ENCODE results near the gene XYLT1.

Gene XYLT1

GRCh38 chr16:17497648-17498047 lies 26.9 kb upstream of the XYLT1 start:
- TF ChIP-seq FOXM1 (IDR thresholded peaks at IDR 0.05; ENCODE audit: borderline replicate concordance, low read depth) (no peak), ZBTB7A (IDR thresholded peaks at IDR 0.05; ENCODE audit: low read depth) (no peak), CEBPB (IDR thresholded peaks at IDR 0.05) (no peak), EGR1 (IDR thresholded peaks at IDR 0.05) (no peak), TAF1 (IDR thresholded peaks at IDR 0.05; ENCODE audit: low read depth) (no peak), TCF12 (IDR thresholded peaks at IDR 0.05; ENCODE audit: low read depth) (no peak), TEAD4 (IDR thresholded peaks at IDR 0.05) (no peak), MAX (IDR thresholded peaks at IDR 0.05) (no peak), RAD21 (IDR thresholded peaks at IDR 0.05; ENCODE audit: low read depth) (no peak), NFIC (IDR thresholded peaks at IDR 0.05) (no peak), EP300 (IDR thresholded peaks at IDR 0.05; ENCODE audit: borderline replicate concordance) (no peak), CREB1 (IDR thresholded peaks at IDR 0.05; ENCODE audit: low read depth) (no peak), YY1 (IDR thresholded peaks at IDR 0.05; ENCODE audit: low read depth) (no peak)
- TF ChIP-seq, protein P1, sequence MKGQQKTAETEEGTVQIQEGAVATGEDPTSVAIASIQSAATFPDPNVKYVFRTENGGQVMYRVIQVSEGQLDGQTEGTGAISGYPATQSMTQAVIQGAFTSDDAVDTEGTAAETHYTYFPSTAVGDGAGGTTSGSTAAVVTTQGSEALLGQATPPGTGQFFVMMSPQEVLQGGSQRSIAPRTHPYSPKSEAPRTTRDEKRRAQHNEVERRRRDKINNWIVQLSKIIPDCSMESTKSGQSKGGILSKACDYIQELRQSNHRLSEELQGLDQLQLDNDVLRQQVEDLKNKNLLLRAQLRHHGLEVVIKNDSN (IDR thresholded peaks at IDR 0.05): no peak
- TF ChIP-seq, protein P2, sequence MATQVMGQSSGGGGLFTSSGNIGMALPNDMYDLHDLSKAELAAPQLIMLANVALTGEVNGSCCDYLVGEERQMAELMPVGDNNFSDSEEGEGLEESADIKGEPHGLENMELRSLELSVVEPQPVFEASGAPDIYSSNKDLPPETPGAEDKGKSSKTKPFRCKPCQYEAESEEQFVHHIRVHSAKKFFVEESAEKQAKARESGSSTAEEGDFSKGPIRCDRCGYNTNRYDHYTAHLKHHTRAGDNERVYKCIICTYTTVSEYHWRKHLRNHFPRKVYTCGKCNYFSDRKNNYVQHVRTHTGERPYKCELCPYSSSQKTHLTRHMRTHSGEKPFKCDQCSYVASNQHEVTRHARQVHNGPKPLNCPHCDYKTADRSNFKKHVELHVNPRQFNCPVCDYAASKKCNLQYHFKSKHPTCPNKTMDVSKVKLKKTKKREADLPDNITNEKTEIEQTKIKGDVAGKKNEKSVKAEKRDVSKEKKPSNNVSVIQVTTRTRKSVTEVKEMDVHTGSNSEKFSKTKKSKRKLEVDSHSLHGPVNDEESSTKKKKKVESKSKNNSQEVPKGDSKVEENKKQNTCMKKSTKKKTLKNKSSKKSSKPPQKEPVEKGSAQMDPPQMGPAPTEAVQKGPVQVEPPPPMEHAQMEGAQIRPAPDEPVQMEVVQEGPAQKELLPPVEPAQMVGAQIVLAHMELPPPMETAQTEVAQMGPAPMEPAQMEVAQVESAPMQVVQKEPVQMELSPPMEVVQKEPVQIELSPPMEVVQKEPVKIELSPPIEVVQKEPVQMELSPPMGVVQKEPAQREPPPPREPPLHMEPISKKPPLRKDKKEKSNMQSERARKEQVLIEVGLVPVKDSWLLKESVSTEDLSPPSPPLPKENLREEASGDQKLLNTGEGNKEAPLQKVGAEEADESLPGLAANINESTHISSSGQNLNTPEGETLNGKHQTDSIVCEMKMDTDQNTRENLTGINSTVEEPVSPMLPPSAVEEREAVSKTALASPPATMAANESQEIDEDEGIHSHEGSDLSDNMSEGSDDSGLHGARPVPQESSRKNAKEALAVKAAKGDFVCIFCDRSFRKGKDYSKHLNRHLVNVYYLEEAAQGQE (IDR thresholded peaks at IDR 0.05; ENCODE audit: low read depth): no peak

DNA sequence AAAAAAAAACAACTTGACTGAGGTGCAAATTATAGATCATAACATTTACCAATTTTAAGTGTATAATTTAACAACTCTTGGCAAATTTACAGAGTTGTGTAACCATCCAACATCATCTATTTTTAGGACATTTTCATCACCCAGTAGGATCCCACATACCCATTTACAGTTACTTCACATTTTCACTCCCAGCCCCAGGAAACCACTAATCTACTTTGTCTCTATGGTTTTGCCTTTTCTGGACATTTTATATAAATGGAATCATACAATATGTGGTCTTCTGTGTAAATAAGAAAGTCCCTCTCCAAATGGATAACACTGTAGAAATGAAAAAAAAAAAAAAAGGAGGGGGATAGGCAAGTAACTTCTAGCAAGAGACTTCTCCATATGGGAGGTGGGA lies 26.1 kb upstream of the XYLT1 start:
- TF ChIP-seq FOXM1 (IDR thresholded peaks at IDR 0.05; ENCODE audit: borderline replicate concordance, low read depth): no peak
- TF ChIP-seq CEBPB (IDR thresholded peaks at IDR 0.05): no peak

DNA sequence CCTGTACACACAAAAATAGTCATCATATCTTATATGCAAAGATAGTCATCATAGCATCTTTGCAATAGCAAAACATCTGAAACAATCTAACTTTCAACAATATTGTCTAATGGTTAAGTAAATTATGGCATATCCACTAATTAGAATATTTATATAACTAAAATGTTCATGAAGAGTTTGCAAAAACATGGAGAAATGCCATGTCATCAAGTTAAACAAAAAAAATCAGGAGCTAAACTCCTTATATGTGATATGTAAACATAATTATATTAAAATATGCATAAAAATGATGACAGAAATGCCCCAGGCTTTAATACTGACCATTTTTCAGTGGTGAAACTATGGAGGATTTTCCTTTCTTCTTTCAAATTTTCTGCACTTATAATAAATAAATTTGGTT lies 22.3 kb upstream of the XYLT1 start:
- no peak for TF ChIP-seq RAD21 (IDR thresholded peaks at IDR 0.05; ENCODE audit: low read depth)
- TF ChIP-seq FOXM1 (IDR thresholded peaks at IDR 0.05; ENCODE audit: borderline replicate concordance, low read depth): no peak

DNA sequence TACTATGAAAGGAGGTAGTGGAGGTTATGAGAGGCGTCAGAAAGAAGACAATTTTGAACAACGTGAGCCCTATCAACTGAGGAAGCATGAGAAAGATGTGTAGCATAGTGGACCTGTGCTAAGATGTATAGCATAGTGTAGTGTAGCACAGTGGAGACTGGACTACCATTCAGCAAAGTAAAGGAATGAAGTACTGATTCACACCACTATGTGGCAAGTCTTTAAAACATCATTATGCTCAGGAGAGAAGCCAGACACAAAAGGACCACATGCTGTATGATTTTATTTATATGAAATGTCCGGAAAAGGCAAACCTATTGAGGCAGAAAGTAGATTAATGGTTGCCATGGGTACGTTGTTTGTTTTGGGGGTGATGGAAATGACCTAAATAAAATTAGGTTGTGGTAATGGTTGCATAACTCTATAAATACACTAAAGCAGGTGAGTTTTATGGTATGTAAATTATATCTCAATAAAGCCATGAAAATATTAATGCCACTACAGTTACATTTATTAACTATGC lies 20.4 kb upstream of the XYLT1 start:
- TF ChIP-seq EGR1 (IDR thresholded peaks at IDR 0.05) (no peak), MAX (IDR thresholded peaks at IDR 0.05) (no peak), CEBPB (IDR thresholded peaks at IDR 0.05) (no peak)

DNA sequence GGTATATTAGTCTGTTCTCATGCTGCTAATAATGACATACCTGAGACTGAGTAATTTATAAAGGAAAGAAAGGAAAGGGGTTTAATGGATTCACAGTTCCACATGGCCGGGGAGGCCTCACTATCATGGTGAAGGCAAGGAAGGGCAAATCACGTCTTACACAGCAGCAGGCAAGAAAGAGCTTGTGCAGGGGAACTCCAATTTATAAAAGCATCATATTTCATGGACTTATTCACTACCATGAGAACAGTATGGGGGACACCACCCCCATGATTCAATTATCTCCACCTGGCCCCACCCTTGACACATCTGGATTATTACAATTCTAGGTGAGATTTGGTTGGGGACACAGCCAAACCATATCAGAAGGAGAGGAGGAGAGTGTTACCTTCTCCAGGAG lies 17.7 kb upstream of the XYLT1 start:
- no peak for TF ChIP-seq RAD21 (IDR thresholded peaks at IDR 0.05; ENCODE audit: low read depth)
- TF ChIP-seq NFIC (IDR thresholded peaks at IDR 0.05): no peak
- no peak for TF ChIP-seq MAX (IDR thresholded peaks at IDR 0.05)
- TF ChIP-seq, protein P2 (IDR thresholded peaks at IDR 0.05; ENCODE audit: low read depth): no peak
- no peak for TF ChIP-seq CEBPB (IDR thresholded peaks at IDR 0.05)
- no peak for TF ChIP-seq CREB1 (IDR thresholded peaks at IDR 0.05; ENCODE audit: low read depth)
- no peak for TF ChIP-seq ZBTB7A (IDR thresholded peaks at IDR 0.05; ENCODE audit: low read depth)
- TF ChIP-seq EP300 (IDR thresholded peaks at IDR 0.05; ENCODE audit: borderline replicate concordance): no peak
- no peak for TF ChIP-seq YY1 (IDR thresholded peaks at IDR 0.05; ENCODE audit: low read depth)
- TF ChIP-seq, protein P1 (IDR thresholded peaks at IDR 0.05): no peak

DNA sequence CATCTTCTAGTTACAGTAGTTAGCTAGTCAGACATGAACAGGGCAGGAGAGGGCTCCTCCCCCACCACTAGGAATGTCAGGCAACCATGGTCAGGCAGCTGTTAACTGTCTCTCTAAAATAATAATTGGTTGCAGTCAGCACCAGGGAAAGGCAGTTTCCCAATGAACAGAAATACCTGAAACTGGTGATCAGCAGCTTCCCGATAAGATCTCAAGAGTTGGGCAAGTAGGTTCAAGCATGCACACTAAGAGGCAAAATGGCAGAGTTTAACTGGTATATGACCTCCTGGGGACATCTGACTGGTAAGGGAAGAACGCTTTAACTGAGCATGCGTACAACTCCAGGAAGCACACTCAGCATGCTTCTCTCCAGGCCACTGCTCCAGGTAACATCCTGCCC lies 12.6 kb upstream of the XYLT1 start:
- TF ChIP-seq NFIC (IDR thresholded peaks at IDR 0.05) (no peak), RAD21 (IDR thresholded peaks at IDR 0.05; ENCODE audit: low read depth) (no peak)

GRCh38 chr16:17481736-17482135 lies 11.0 kb upstream of the XYLT1 start:
- TF ChIP-seq EP300 (IDR thresholded peaks at IDR 0.05; ENCODE audit: borderline replicate concordance) (no peak), TAF1 (IDR thresholded peaks at IDR 0.05; ENCODE audit: low read depth) (no peak), CEBPB (IDR thresholded peaks at IDR 0.05) (no peak), YY1 (IDR thresholded peaks at IDR 0.05; ENCODE audit: low read depth) (no peak), FOXM1 (IDR thresholded peaks at IDR 0.05; ENCODE audit: borderline replicate concordance, low read depth) (no peak), NFIC (IDR thresholded peaks at IDR 0.05) (no peak), CREB1 (IDR thresholded peaks at IDR 0.05; ENCODE audit: low read depth) (no peak), TCF12 (IDR thresholded peaks at IDR 0.05; ENCODE audit: low read depth) (no peak), ZBTB7A (IDR thresholded peaks at IDR 0.05; ENCODE audit: low read depth) (no peak), MAX (IDR thresholded peaks at IDR 0.05) (no peak), RAD21 (IDR thresholded peaks at IDR 0.05; ENCODE audit: low read depth) (no peak), EGR1 (IDR thresholded peaks at IDR 0.05) (no peak), TEAD4 (IDR thresholded peaks at IDR 0.05) (no peak)
- TF ChIP-seq, protein P1 (IDR thresholded peaks at IDR 0.05): no peak
- TF ChIP-seq, protein P2 (IDR thresholded peaks at IDR 0.05; ENCODE audit: low read depth): no peak

Measured in Ishikawa (cell line).